Gastroesophageal sphincter (tissue), 4 donors: ENCODE data around the gene CTNNB1. TPM values are rescaled to one million over a fixed set of nuclear protein-coding genes. Genes with fewer than 3 reads are reported as not detected.

ENCODE experiments used
- ATAC-seq: fragments of 150-250 bp; one replicate; pipeline ENCODE4 v1.9.1; 2016; ENCODE audit warnings: mild to moderate bottlenecking, moderate library complexity
- H3K27ac ChIP-seq, 4 donors: fragments of 200-600 bp; sonication (generic) in 3 of 4; 1 replicate in 3 of 4; 2 replicates in 1 of 4; pipeline ENCODE4 v1.5.1; 2016 to 2019
- H3K27me3 ChIP-seq: fragments of 200-600 bp; sonication (generic); one replicate; pipeline ENCODE4 v1.5.1; 2019
- H3K36me3 ChIP-seq, 2 donors: fragments of 200-600 bp; sonication (generic); one replicate each; pipeline ENCODE4 v1.5.1; 2019; ENCODE audit warnings: control low read depth in 1 of 2
- H3K4me1 ChIP-seq, 3 donors: fragments of 200-600 bp; sonication (generic); 1 replicate in 2 of 3; 2 replicates in 1 of 3; pipeline ENCODE4 v1.5.1; 2016 to 2019; ENCODE audit warnings: control low read depth in 2 of 3
- H3K4me3 ChIP-seq, 2 donors: fragments of 200-600 bp; sonication (generic); one replicate each; pipeline ENCODE4 v1.5.1; 2019; ENCODE audit warnings: mild to moderate bottlenecking in 1 of 2, moderate library complexity in 1 of 2
- H3K9me3 ChIP-seq, 3 donors: fragments of 200-600 bp; sonication (generic); one replicate each; pipeline ENCODE4 v1.5.1; 2017 to 2019; ENCODE audit warnings: control low read depth in 2 of 3
- EP300 ChIP-seq: sonication (generic); formaldehyde crosslinking; IDR thresholded peaks from one replicate; pipeline ENCODE4 v1.6.1; 2017; ENCODE audit warnings: antibody characterized with exemption, mild to moderate bottlenecking
- POLR2A ChIP-seq, 2 donors: fragments of 450-650 bp; IDR thresholded peaks; one replicate each; pipeline ENCODE4 v1.6.1; 2017; ENCODE audit warnings: antibody characterized with exemption in 2 of 2, mild to moderate bottlenecking in 2 of 2, moderate library complexity in 1 of 2
- POLR2AphosphoS5 ChIP-seq: sonication (generic); formaldehyde crosslinking; IDR thresholded peaks from one replicate; pipeline ENCODE4 v1.6.1; 2017; ENCODE audit warnings: antibody characterized with exemption
- WGBS, 2 donors: methylation state at CpG; one replicate each; pipeline ENCODE4 v1.1.5; 2018; ENCODE audit warnings: low coverage in 1 of 2; 5-methylcytosine and 5-hydroxymethylcytosine counted together
- total RNA-seq, 4 donors: library from RNA; depleted of rRNA; stranded (reverse); fragments of >200 nt; gene quantifications; one replicate each; pipeline ENCODE4 v1.1.0, GENCODE V29; 2016
- TF ChIP-seq, protein P1 (sequence below), 4 experiments: fragments of 200-600 bp in 2 of 4; fragments of 450-650 bp in 2 of 4; sonication (generic) in 1 of 4; IDR thresholded peaks; one replicate each; pipeline ENCODE4 v1.5.1; 2017 to 2019; ENCODE audit warnings: antibody characterized with exemption in 4 of 4, mild to moderate bottlenecking in 2 of 4, moderate library complexity in 2 of 4

Gene CTNNB1
- total RNA-seq, 4 donors from 2014 or later, result 338 to 449 (median 412) TPM

DNA sequence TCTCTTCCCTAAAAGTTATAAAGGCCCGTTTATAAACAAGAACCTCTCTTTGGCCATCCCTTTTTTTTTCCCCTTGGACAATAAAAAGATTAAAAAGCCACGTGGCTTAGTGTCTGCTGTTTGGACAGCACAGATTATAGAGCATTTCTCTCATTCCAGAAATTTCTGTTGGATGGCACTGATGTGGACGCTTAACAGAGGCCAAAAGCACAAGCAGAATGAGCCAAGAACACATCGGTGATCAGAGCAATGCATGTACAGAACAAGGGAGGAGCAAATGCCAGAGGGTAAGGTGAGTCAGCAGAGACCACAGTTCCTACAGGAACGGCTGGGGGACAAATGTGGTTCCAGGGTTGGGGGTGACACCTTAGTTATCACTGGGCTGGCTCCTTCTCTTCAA is 30.3 kb upstream of the CTNNB1 start:
- H3K9me3 ChIP-seq, result no peaks in the 10 kb centered on the region
- ATAC-seq, result peak; percentile 31
- H3K4me1 ChIP-seq, result no peaks in the 10 kb centered on the region
- no peak overlapping the region for H3K4me3 ChIP-seq
- H3K27me3 ChIP-seq, result no peaks in the 10 kb centered on the region
- TF ChIP-seq, protein P1, sequence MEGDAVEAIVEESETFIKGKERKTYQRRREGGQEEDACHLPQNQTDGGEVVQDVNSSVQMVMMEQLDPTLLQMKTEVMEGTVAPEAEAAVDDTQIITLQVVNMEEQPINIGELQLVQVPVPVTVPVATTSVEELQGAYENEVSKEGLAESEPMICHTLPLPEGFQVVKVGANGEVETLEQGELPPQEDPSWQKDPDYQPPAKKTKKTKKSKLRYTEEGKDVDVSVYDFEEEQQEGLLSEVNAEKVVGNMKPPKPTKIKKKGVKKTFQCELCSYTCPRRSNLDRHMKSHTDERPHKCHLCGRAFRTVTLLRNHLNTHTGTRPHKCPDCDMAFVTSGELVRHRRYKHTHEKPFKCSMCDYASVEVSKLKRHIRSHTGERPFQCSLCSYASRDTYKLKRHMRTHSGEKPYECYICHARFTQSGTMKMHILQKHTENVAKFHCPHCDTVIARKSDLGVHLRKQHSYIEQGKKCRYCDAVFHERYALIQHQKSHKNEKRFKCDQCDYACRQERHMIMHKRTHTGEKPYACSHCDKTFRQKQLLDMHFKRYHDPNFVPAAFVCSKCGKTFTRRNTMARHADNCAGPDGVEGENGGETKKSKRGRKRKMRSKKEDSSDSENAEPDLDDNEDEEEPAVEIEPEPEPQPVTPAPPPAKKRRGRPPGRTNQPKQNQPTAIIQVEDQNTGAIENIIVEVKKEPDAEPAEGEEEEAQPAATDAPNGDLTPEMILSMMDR (IDR thresholded peaks at IDR 0.05), result no peak
- no peak for TF ChIP-seq POLR2AphosphoS5
- no peak for TF ChIP-seq EP300
- no peak for TF ChIP-seq POLR2A (IDR thresholded peaks at IDR 0.05)
- no peak overlapping the region for H3K27ac ChIP-seq
- H3K36me3 ChIP-seq, result no peaks in the 10 kb centered on the region
- WGBS, 2 donors, result 27 to 59% methylated on average over 2 to 5 of the region's 5 CpGs

DNA sequence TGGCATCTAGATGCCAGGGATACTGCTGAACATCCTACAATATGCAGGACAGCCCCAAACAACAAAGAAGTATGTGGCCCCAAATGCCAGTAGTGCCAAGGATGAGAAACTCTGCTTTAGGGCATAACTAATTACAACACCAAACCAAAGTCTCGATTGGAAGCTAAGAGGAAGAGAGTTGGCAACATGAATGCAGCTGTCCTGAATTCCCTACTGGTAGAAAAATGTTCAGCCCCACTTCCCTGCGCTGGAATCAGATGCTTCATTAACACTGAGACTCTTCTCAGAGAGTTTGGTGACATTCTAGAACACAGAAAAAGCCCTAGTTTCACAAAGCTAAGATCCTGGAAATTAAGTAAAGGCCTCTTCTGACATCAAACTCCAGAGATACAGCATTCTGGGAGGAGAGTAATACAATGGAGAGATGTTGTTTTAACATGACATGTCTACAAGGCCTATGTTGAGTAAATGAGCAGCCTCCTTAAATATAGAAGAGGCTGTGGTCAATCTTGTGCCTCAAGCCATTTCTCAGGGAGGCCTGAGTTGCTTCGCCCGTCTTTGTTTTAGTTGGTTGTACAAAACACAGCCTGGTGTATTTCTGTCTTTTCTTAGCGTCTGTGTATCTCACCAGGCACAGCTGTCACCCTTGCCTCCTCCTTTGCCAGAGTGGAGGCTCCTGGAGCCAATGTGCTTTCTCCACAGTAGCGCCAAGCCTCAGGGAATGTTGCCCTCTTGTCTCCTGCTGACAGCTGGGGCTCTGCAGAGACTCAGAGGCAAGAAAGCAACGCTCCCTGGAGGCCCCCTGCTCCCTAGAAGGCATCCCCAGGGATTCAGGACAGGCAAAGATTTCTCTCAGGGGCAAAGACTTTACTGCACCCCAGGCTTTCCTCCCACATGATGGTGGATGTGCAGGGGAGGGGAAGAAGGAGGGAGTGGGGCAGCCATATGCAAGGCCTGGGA is 25.1 kb upstream of the CTNNB1 start:
- TF ChIP-seq POLR2A (IDR thresholded peaks at IDR 0.05) (no peak), EP300 (no peak), POLR2AphosphoS5 (no peak)
- TF ChIP-seq, protein P1 (IDR thresholded peaks at IDR 0.05), result no peak
- no peak for ATAC-seq
- 50 to 80% methylated on average over 5 to 6 of the region's 7 CpGs for WGBS, 2 donors
- Histone ChIP-seq H3K9me3 (no peaks in the 10 kb centered on the region), H3K27me3 (no peaks in the 10 kb centered on the region), H3K36me3 (no peaks in the 10 kb centered on the region), H3K27ac (no peak overlapping the region), H3K4me3 (no peak overlapping the region), H3K4me1 (no peaks in the 10 kb centered on the region)

DNA sequence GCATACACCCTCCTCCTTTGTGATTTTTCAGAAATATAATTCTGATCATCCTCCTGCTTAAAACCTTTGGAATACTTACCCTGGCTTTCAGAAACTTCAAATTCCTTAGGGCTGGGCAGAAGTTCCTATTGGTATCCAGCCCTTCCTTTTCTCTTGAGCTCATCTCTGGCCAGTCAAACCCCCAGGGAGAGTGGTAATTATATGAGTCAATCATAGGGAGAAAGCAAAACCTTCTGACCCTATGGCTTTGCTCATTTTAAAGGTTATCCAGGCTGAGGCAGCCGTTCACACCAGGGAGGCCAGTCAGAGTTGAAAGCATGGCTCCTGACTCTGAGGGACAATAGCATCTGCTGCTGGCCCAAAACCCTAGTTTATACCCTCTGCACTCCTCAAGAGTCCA is 23.9 kb upstream of the CTNNB1 start:
- Histone ChIP-seq H3K27ac (no peak overlapping the region), H3K36me3 (no peaks in the 10 kb centered on the region), H3K9me3 (no peaks in the 10 kb centered on the region), H3K27me3 (no peaks in the 10 kb centered on the region), H3K4me3 (no peak overlapping the region), H3K4me1 (no peaks in the 10 kb centered on the region)
- no peak for ATAC-seq
- TF ChIP-seq, protein P1 (IDR thresholded peaks at IDR 0.05), result no peak
- 60 to 100% methylated on average over 1 of the region's 1 CpG for WGBS, 2 donors

DNA sequence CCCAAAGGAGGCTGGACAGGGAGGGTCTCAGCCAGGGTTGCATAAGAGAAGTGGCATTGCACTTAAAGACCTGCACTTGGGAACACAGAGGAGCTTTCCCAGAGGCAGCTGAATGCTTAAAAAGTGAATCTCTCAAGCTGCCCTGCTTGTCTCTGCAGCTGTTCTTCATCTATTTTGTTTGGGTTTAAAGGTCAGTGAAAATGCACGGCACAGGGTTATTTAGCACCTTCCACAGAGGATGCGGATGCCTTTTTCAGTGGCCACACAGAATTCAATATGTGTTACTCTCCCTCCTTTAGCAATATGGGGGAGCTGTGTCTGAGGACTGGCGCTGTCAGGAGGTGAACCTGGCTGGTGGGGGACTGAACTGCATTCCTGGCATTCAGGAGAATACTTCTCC is 22.7 kb upstream of the CTNNB1 start:
- Histone ChIP-seq H3K27ac (no peak overlapping the region), H3K27me3 (no peaks in the 10 kb centered on the region), H3K4me1 (no peaks in the 10 kb centered on the region), H3K9me3 (no peaks in the 10 kb centered on the region), H3K36me3 (no peaks in the 10 kb centered on the region), H3K4me3 (no peak overlapping the region)
- 20% methylated on average over 1 of the region's 3 CpGs; no CpG with 5 or more reads in 1 of the 2 donors for WGBS, 2 donors
- ATAC-seq, result no peak
- no peak for TF ChIP-seq POLR2AphosphoS5

DNA sequence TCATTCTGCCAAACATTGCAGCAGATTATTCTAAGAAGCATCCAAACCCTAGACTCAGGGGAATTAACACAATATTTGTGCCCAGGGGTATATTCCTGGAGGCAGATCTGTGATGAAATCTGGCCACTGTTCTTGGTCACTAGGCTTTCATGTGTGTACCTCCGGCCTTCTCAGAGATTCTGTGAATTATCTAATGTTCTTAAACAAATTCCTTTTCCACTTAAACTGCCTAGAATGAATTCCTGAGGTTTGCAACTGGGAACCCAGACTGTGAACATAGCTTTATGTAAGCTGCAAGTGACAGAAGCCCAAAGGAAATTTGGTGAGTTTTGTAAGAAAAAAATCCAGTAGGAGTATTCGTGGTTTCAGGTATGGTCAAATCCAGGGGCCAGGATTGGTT is 20.7 kb upstream of the CTNNB1 start:
- no peaks in the 10 kb centered on the region for H3K9me3 ChIP-seq
- TF ChIP-seq POLR2AphosphoS5, result no peak
- TF ChIP-seq EP300, result no peak
- H3K27ac ChIP-seq, result no peak overlapping the region
- WGBS, 2 donors, result 82% methylated on average over 2 of the region's 2 CpGs; no CpG with 5 or more reads in 1 of the 2 donors
- no peaks in the 10 kb centered on the region for H3K4me1 ChIP-seq
- ATAC-seq, result no peak
- no peaks in the 10 kb centered on the region for H3K27me3 ChIP-seq
- no peaks in the 10 kb centered on the region for H3K36me3 ChIP-seq
- no peak overlapping the region for H3K4me3 ChIP-seq

DNA sequence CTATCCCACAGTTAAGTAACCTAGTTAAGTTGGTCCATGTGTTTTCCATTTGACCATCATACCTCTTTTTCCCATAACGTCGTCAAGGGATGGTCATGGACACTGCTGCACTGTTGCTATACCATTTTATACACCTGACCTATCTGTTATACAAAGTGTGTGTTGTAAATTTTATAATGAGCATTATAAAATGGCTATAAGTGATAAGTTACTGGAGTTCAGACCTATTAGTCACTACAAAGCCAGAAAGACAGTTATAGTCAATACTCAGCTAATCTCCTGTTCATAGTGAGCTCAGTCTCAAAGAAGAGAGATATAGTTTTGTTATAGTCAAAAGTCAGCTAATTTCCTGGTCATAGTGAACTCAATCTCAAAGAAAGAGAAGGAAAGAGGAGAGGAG is 18.9 kb upstream of the CTNNB1 start:
- no peaks in the 10 kb centered on the region for H3K9me3 ChIP-seq
- H3K4me1 ChIP-seq, result no peaks in the 10 kb centered on the region
- WGBS, 2 donors, result 88 to 100% methylated on average over 2 of the region's 2 CpGs
- H3K27me3 ChIP-seq, result no peaks in the 10 kb centered on the region
- H3K4me3 ChIP-seq, result no peak overlapping the region
- no peak for ATAC-seq
- TF ChIP-seq, protein P1 (IDR thresholded peaks at IDR 0.05), result no peak
- no peak for TF ChIP-seq POLR2A (IDR thresholded peaks at IDR 0.05)
- no peak overlapping the region for H3K27ac ChIP-seq
- H3K36me3 ChIP-seq, result no peaks in the 10 kb centered on the region
